Osteocyte (in vitro differentiated cells): ENCODE results near the gene NR1D1. TPM values are rescaled to one million over a fixed set of nuclear protein-coding genes. Genes with fewer than 3 reads are reported as not detected.
"Not testable (repeated sequence)": the region's sequence is repeated elsewhere in the genome, so short reads cannot be mapped to it uniquely, and the experiment has no call there.

ENCODE experiments used
- DNase-seq: peaks from one replicate; pipeline ENCODE4 v3.0.0; 2021; ENCODE audit warnings: mixed read lengths; ENCODE audit not compliant: unreplicated experiment; ENCODE audit errors: extremely low spot score
- H3K27ac Mint-ChIP-seq: one replicate; pipeline ENCODE4 v1.8.0; 2021; ENCODE audit warnings: mild to moderate bottlenecking, mixed read lengths; ENCODE audit not compliant: unreplicated experiment
- H3K27me3 Mint-ChIP-seq: one replicate; pipeline ENCODE4 v1.8.0; 2021; ENCODE audit warnings: mixed read lengths; ENCODE audit not compliant: unreplicated experiment
- H3K36me3 Mint-ChIP-seq: one replicate; pipeline ENCODE4 v1.8.0; 2021; ENCODE audit warnings: mixed read lengths; ENCODE audit not compliant: unreplicated experiment
- H3K4me1 Mint-ChIP-seq: one replicate; pipeline ENCODE4 v1.8.0; 2021; ENCODE audit warnings: mixed read lengths; ENCODE audit not compliant: unreplicated experiment
- H3K4me3 Mint-ChIP-seq: one replicate; pipeline ENCODE4 v1.8.0; 2021; ENCODE audit warnings: mild to moderate bottlenecking, moderate library complexity, mixed read lengths; ENCODE audit not compliant: unreplicated experiment
- H3K9me3 Mint-ChIP-seq: one replicate; pipeline ENCODE4 v1.8.0; 2021; ENCODE audit warnings: mixed read lengths; ENCODE audit not compliant: unreplicated experiment
- long read RNA-seq: library from polyadenylated mRNA; unstranded; transcript quantifications from one replicate; pipeline ENCODE4 v2.0.0, GENCODE V29; 2021
- total RNA-seq: library from RNA; stranded (reverse); gene quantifications from 2 replicates; pipeline ENCODE4 v1.2.1, GENCODE V29; 2021
- TF ChIP-seq, protein P1 (sequence below): fragments of 200-600 bp; sonication (generic); IDR thresholded peaks from 2 replicates; pipeline ENCODE4 v1.5.0; 2021; ENCODE audit warnings: antibody characterized with exemption, mild to moderate bottlenecking, moderate library complexity

The NR1D1 gene
- 6.1 and 6.9 TPM in 2 replicates for total RNA-seq
- long read RNA-seq = 0 reads

DNA sequence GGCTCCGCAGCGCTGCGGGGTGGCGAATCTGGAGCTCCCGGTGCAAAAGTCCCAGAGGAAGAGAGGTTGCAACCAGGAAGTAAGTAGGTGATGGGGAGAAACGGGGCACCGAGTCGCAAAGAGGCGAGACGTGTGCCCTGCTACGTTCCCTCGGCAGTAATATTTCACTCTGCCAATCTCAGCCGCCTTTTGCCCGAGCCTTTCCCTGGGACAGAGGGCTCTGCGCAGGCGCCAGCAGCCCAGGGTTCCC lies at the start of gene NR1D1:
Gene NR1D1 (minus strand): TSS at position 171 of the 250 bp plus-strand sequence. CDS start 495 bp downstream, outside the sequence.
- Mint-ChIP-seq H3K4me1 (peaks cover 49% of the 10 kb centered on the region), H3K36me3 (peaks cover 6% of the 10 kb centered on the region), H3K27me3 (no peaks in the 10 kb centered on the region), H3K27ac (peak within 1 kb of the TSS; percentile 97), H3K4me3 (peak within 1 kb of the TSS; percentile 89), H3K9me3 (no peaks in the 10 kb centered on the region)
- TF ChIP-seq, protein P1, sequence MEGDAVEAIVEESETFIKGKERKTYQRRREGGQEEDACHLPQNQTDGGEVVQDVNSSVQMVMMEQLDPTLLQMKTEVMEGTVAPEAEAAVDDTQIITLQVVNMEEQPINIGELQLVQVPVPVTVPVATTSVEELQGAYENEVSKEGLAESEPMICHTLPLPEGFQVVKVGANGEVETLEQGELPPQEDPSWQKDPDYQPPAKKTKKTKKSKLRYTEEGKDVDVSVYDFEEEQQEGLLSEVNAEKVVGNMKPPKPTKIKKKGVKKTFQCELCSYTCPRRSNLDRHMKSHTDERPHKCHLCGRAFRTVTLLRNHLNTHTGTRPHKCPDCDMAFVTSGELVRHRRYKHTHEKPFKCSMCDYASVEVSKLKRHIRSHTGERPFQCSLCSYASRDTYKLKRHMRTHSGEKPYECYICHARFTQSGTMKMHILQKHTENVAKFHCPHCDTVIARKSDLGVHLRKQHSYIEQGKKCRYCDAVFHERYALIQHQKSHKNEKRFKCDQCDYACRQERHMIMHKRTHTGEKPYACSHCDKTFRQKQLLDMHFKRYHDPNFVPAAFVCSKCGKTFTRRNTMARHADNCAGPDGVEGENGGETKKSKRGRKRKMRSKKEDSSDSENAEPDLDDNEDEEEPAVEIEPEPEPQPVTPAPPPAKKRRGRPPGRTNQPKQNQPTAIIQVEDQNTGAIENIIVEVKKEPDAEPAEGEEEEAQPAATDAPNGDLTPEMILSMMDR = no peak
- no peak for DNase-seq

DNA sequence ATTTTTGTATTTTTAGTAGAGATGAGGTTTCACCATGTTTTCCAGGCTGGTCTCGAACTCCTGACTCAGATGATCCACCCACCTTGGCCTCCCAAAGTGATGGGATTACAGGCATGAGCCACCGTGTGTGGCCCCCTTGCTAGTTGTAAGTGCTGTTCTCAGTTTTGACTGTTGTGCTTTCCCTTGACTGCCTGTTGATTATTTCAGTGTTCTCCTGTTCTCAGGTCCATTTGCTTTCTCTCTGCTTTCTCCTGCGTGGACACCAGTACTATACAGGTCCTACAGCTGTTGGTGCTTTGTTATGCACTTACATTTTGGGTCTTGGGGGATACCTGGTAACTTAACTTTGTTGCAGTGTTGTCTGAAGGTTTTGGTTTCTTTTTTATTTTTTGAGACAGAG lies 48.1 kb upstream of the NR1D1 start:
- Mint-ChIP-seq H3K4me3 (no peak overlapping the region), H3K27ac (no peak overlapping the region), H3K9me3 (no peaks in the 10 kb centered on the region), H3K4me1 (peaks cover 11% of the 10 kb centered on the region), H3K27me3 (no peaks in the 10 kb centered on the region), H3K36me3 (peaks cover 41% of the 10 kb centered on the region)
- TF ChIP-seq, protein P1 = no peak
- DNase-seq = no peak

DNA sequence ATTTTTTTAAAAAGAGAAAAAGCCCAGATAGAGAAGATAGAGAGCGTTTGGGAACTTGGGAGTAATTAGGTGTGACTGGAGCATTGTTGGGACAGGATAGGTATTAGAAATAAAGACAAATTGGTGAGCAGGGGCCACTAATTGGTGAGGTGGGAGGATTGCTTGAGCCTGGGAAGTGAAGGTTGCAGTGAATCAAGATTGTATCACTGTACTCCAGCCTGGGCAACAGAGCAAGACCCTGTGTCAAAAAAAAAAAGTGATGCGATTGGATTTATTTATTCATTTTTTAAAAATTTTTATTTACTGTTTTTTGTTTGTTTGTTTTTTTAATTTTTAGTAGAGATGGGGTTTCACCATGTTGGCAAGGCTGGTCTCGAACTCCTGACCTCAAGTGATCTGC lies 45.1 kb upstream of the NR1D1 start:
- Mint-ChIP-seq H3K36me3 (peaks cover 37% of the 10 kb centered on the region), H3K4me3 (no peak overlapping the region), H3K27me3 (no peaks in the 10 kb centered on the region), H3K9me3 (no peaks in the 10 kb centered on the region), H3K27ac (no peak overlapping the region), H3K4me1 (peaks cover 22% of the 10 kb centered on the region)
- DNase-seq = no peak
- TF ChIP-seq, protein P1 = no peak

DNA sequence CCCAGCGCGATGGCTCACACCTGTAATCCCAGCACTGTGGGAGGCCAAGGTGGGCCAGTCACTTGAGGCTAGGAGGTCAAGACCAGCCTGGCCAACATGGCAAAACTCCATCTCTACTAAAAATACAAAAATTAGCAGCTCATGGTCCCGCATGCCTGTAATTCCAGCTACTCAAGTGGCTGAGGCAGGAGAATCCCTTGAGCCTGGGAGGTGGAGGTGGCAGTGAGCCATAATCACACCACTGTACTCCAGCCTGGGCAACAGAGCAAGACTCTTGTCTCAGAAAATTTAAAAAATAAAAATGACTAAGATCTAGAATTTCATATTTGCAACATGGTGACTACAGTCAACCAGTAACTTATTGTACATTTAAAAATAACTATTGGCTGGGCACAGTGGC lies 42.8 kb upstream of the NR1D1 start:
- Mint-ChIP-seq H3K4me1 (peaks cover 31% of the 10 kb centered on the region), H3K36me3 (peaks cover 18% of the 10 kb centered on the region)
- not testable (repeated sequence) for H3K27me3 Mint-ChIP-seq, H3K9me3 Mint-ChIP-seq, DNase-seq, H3K27ac Mint-ChIP-seq, H3K4me3 Mint-ChIP-seq

DNA sequence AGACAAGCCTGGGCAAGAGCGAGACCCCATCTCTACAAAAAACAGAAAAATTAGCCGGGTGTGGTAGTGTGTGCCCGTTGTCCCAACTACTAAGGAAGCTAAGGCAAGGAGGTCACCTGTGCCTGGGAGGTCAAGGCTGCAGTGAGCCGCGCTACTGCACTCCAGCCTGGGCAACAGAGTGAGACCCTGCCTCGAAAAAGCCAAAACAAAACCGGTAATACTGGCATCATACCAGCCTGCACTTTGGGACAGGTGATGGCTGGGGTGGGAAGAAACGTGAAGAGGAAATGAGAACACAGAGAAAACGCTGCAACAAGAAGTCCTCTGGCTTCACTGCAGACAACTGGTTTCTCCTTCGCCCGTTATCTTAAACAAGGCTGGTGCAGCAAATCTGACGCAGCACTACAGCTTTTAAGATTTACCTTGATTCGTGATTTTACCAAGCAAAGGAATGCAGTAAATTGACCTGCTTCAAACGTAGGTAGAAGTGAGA lies 39.2 kb upstream of the NR1D1 start:
- Mint-ChIP-seq H3K4me1 (peaks cover 25% of the 10 kb centered on the region), H3K36me3 (peaks cover 27% of the 10 kb centered on the region), H3K27ac (peak overlapping the region; percentile 94), H3K27me3 (no peaks in the 10 kb centered on the region), H3K4me3 (peak overlapping the region; percentile 89), H3K9me3 (no peaks in the 10 kb centered on the region)
- TF ChIP-seq, protein P1 = no peak
- no peak for DNase-seq

DNA sequence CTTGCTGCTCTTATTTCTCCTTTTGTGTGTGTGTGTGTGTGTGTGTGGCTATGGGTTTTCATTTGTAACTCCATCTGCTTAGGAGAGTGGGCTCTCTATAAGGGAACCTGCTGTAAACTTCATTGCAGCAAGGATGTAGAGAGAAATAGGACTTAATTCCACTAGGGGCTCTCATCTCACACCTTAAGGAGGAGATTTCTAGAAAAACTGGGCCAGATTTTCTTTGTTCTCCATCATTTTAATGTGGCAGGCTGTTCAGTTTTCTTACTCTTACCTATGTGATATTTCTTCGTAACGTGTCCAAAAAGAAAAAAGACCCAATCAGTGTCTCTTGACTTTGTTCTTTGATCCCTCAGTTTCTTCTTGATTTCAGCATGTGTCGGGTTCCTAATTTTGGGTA lies 35.4 kb upstream of the NR1D1 start:
- peaks cover 12% of the 10 kb centered on the region for H3K4me1 Mint-ChIP-seq
- peak overlapping the region; percentile 59 for H3K27ac Mint-ChIP-seq

More for the DNA sequence above, 35.4 kb upstream of the NR1D1 start:
- H3K9me3 Mint-ChIP-seq = no peaks in the 10 kb centered on the region
- peaks cover 48% of the 10 kb centered on the region for H3K36me3 Mint-ChIP-seq
- no peaks in the 10 kb centered on the region for H3K27me3 Mint-ChIP-seq
- DNase-seq = no peak
- no peak overlapping the region for H3K4me3 Mint-ChIP-seq
- TF ChIP-seq, protein P1 = no peak
